ENCODE results near the gene GRPEL1. TPM values are rescaled to one million over a fixed set of nuclear protein-coding genes. Genes with fewer than 3 reads are reported as not detected.

Gene GRPEL1
- total RNA-seq, 1 donor from 2014 or later, result 55.8 TPM

GRCh38 chr4:7029212-7029611 lies 38.7 kb downstream of the GRPEL1 start:
- no peaks in the 10 kb centered on the region for H3K27me3 Mint-ChIP-seq (ENCODE audit: low read depth, unreplicated experiment)
- Histone ChIP-seq H3K4me3 (ENCODE audit: insufficient read depth, low read depth, low read length) (no peak overlapping the region), H3K9me3 (ENCODE audit: insufficient read depth, low read depth, low read length) (no peaks in the 10 kb centered on the region), H3K4me2 (ENCODE audit: low read length) (no peak overlapping the region), H3K27ac (ENCODE audit: low read depth, low read length) (no peak overlapping the region), H3K27me3 (ENCODE audit: insufficient read depth, low read length) (no peaks in the 10 kb centered on the region), H4K20me1 (ENCODE audit: insufficient read depth, low read length) (peaks cover 8% of the 10 kb centered on the region), H2AFZ (ENCODE audit: low read depth, low read length) (no peak overlapping the region), H3K4me1 (ENCODE audit: insufficient read depth, low read length) (peaks cover 9% of the 10 kb centered on the region), H3K79me2 (ENCODE audit: insufficient read depth, low read length) (peaks cover 2% of the 10 kb centered on the region), H3K9ac (ENCODE audit: low read length) (no peak overlapping the region), H3K36me3 (ENCODE audit: insufficient read depth, low read length) (peaks cover 14% of the 10 kb centered on the region)
- H3K4me3 Mint-ChIP-seq (ENCODE audit: unreplicated experiment), result no peak overlapping the region
- H3K9me3 Mint-ChIP-seq (ENCODE audit: unreplicated experiment), result no peaks in the 10 kb centered on the region
- H3K27ac Mint-ChIP-seq (ENCODE audit: unreplicated experiment), result peak overlapping the region; percentile 53
- peaks cover 18% of the 10 kb centered on the region for H3K36me3 Mint-ChIP-seq (ENCODE audit: low read depth, unreplicated experiment)
- no peak for FAIRE-seq
- DNase-seq (ENCODE audit: low read depth), result no peak
- peaks cover 8% of the 10 kb centered on the region for H3K4me1 Mint-ChIP-seq (ENCODE audit: low read depth, unreplicated experiment)
- TF ChIP-seq EZH2 (IDR thresholded peaks at IDR 0.05; ENCODE audit: insufficient read depth, low read length) (no peak), CTCF (IDR thresholded peaks at IDR 0.05; ENCODE audit: insufficient read depth, low read depth, low read length) (no peak)

GRCh38 chr4:7027913-7028312 lies 40.0 kb downstream of the GRPEL1 start:
- FAIRE-seq, result no peak
- H2AFZ ChIP-seq (ENCODE audit: low read depth, low read length), result no peak overlapping the region

More at GRCh38 chr4:7027913-7028312, 40.0 kb downstream of the GRPEL1 start:
- H3K4me2 ChIP-seq (ENCODE audit: low read length), result no peak overlapping the region
- no peaks in the 10 kb centered on the region for H3K27me3 ChIP-seq (ENCODE audit: insufficient read depth, low read length)
- Mint-ChIP-seq H3K4me3 (ENCODE audit: unreplicated experiment) (no peak overlapping the region), H3K4me1 (ENCODE audit: low read depth, unreplicated experiment) (peaks cover 12% of the 10 kb centered on the region), H3K27ac (ENCODE audit: unreplicated experiment) (no peak overlapping the region), H3K36me3 (ENCODE audit: low read depth, unreplicated experiment) (peaks cover 23% of the 10 kb centered on the region), H3K27me3 (ENCODE audit: low read depth, unreplicated experiment) (no peaks in the 10 kb centered on the region), H3K9me3 (ENCODE audit: unreplicated experiment) (no peaks in the 10 kb centered on the region)
- H3K27ac ChIP-seq (ENCODE audit: low read depth, low read length), result no peak overlapping the region
- peaks cover 7% of the 10 kb centered on the region for H3K79me2 ChIP-seq (ENCODE audit: insufficient read depth, low read length)
- peaks cover 9% of the 10 kb centered on the region for H4K20me1 ChIP-seq (ENCODE audit: insufficient read depth, low read length)
- no peak overlapping the region for H3K4me3 ChIP-seq (ENCODE audit: insufficient read depth, low read depth, low read length)
- DNase-seq (ENCODE audit: low read depth), result no peak
- H3K36me3 ChIP-seq (ENCODE audit: insufficient read depth, low read length), result peaks cover 14% of the 10 kb centered on the region
- H3K9ac ChIP-seq (ENCODE audit: low read length), result no peak overlapping the region
- no peaks in the 10 kb centered on the region for H3K9me3 ChIP-seq (ENCODE audit: insufficient read depth, low read depth, low read length)
- peaks cover 12% of the 10 kb centered on the region for H3K4me1 ChIP-seq (ENCODE audit: insufficient read depth, low read length)
- TF ChIP-seq CTCF (IDR thresholded peaks at IDR 0.05; ENCODE audit: insufficient read depth, low read depth, low read length) (no peak), EZH2 (IDR thresholded peaks at IDR 0.05; ENCODE audit: insufficient read depth, low read length) (no peak)
